Measurements from ENCODE around the gene POT1. TPM values are rescaled to one million over a fixed set of nuclear protein-coding genes. Genes with fewer than 3 reads are reported as not detected.

Gene POT1
- total RNA-seq, 1 donor from 2014 or later, result 19.4 TPM

GRCh38 chr7:124785994-124786393 is 143.6 kb downstream of the POT1 start:
- Histone ChIP-seq H3K27ac (no peak overlapping the region), H3K27me3 (ENCODE audit: low read depth) (no peaks in the 10 kb centered on the region), H3K4me1 (no peaks in the 10 kb centered on the region), H3K36me3 (no peaks in the 10 kb centered on the region), H3K9me3 (no peaks in the 10 kb centered on the region), H3K4me3 (no peak overlapping the region)
- no peak for ATAC-seq
- TF ChIP-seq CTCF (IDR thresholded peaks at IDR 0.05), result no peak
- DNase-seq, result no peak
- intact Hi-C loops (cut with DNase I), result no loop called here

GRCh38 chr7:124784879-124785818 is 144.5 kb downstream of the POT1 start:
- ATAC-seq, result peak; percentile 74 to 84
- peak; percentile 72 for TF ChIP-seq CTCF (IDR thresholded peaks at IDR 0.05)
- Histone ChIP-seq H3K27me3 (ENCODE audit: low read depth) (no peaks in the 10 kb centered on the region), H3K9me3 (no peaks in the 10 kb centered on the region), H3K4me1 (no peaks in the 10 kb centered on the region), H3K36me3 (no peaks in the 10 kb centered on the region), H3K4me3 (no peak overlapping the region), H3K27ac (no peak overlapping the region)
- DNase-seq, result no peak
- intact Hi-C loops (cut with DNase I), result no loop called here

- no peak overlapping the region for H3K27ac ChIP-seq
- DNase-seq (no peak), ATAC-seq (no peak)
- H3K4me3 ChIP-seq, result no peak overlapping the region
- no peaks in the 10 kb centered on the region for H3K9me3 ChIP-seq
- intact Hi-C loops (cut with DNase I), result no loop called here
- no peak for TF ChIP-seq CTCF (IDR thresholded peaks at IDR 0.05)
- no peaks in the 10 kb centered on the region for H3K36me3 ChIP-seq
- H3K4me1 ChIP-seq, result no peaks in the 10 kb centered on the region
- H3K27me3 ChIP-seq (ENCODE audit: low read depth), result no peaks in the 10 kb centered on the region
Observed at GRCh38 chr7:124783271-124783670, 146.4 kb downstream of the POT1 start.

GRCh38 chr7:124781907-124782734 is 147.5 kb downstream of the POT1 start:
- intact Hi-C loops (cut with DNase I), result no loop called here
- Histone ChIP-seq H3K9me3 (no peaks in the 10 kb centered on the region), H3K27ac (no peak overlapping the region), H3K36me3 (no peaks in the 10 kb centered on the region), H3K27me3 (ENCODE audit: low read depth) (no peaks in the 10 kb centered on the region), H3K4me1 (no peaks in the 10 kb centered on the region), H3K4me3 (no peak overlapping the region)
- DNase-seq (no peak), ATAC-seq (peak in 1 of 2 donors; percentile 49)
- no peak for TF ChIP-seq CTCF (IDR thresholded peaks at IDR 0.05)

GRCh38 chr7:124781418-124781817 is 148.2 kb downstream of the POT1 start:
- ATAC-seq (peak; percentile 52 to 75), DNase-seq (no peak)
- Histone ChIP-seq H3K9me3 (no peaks in the 10 kb centered on the region), H3K27ac (no peak overlapping the region), H3K36me3 (no peaks in the 10 kb centered on the region), H3K27me3 (ENCODE audit: low read depth) (no peaks in the 10 kb centered on the region), H3K4me1 (no peaks in the 10 kb centered on the region), H3K4me3 (no peak overlapping the region)
- no peak for TF ChIP-seq CTCF (IDR thresholded peaks at IDR 0.05)
- intact Hi-C loops (cut with DNase I), result no loop called here
